Pons (tissue), 1 donor: ENCODE data around the gene CATSPERZ.

ENCODE experiments used
- DNase-seq: peaks from one replicate; pipeline ENCODE4 v3.0.0-alpha.2; 2016; ENCODE audit warnings: low spot score

CATSPERZ gene

GRCh38 chr11:64285885-64286800 is 14.0 kb upstream of the CATSPERZ start:
- DNase-seq, result no peak

GRCh38 chr11:64286801-64287159 is 13.4 kb upstream of the CATSPERZ start:
- no peak for DNase-seq

GRCh38 chr11:64287676-64288352 is 12.3 kb upstream of the CATSPERZ start:
- DNase-seq, result no peak

GRCh38 chr11:64288353-64288750 is 11.8 kb upstream of the CATSPERZ start:
- DNase-seq, result no peak

- DNase-seq, result no peak
Observed at GRCh38 chr11:64289002-64289564, 11.1 kb upstream of the CATSPERZ start.

GRCh38 chr11:64290352-64291261 is 9.6 kb upstream of the CATSPERZ start:
- DNase-seq, result no peak

GRCh38 chr11:64291262-64291751 is 8.9 kb upstream of the CATSPERZ start, which contains the start of gene KCNK4:
TSS of gene KCNK4 (plus strand) at chr11:64291302. CDS start at chr11:64293019, 1,717 bp downstream.
- no peak for DNase-seq

GRCh38 chr11:64291752-64292459 is 8.3 kb upstream of the CATSPERZ start:
- DNase-seq, result no peak

GRCh38 chr11:64292460-64293254 is 7.5 kb upstream of the CATSPERZ start:
- DNase-seq, result no peak

GRCh38 chr11:64294774-64295173 is 5.4 kb upstream of the CATSPERZ start:
- no peak for DNase-seq

- no peak for DNase-seq
Observed at GRCh38 chr11:64295760-64296159, 4.4 kb upstream of the CATSPERZ start.

- DNase-seq, result no peak
Observed at GRCh38 chr11:64296236-64296635, 3.9 kb upstream of the CATSPERZ start.

- DNase-seq, result no peak
Observed at GRCh38 chr11:64296830-64297698, 3.1 kb upstream of the CATSPERZ start.

GRCh38 chr11:64297699-64298358 is 2.3 kb upstream of the CATSPERZ start:
- no peak for DNase-seq

GRCh38 chr11:64298966-64299846 is 952 bp upstream of the CATSPERZ start:
- DNase-seq, result no peak

GRCh38 chr11:64303109-64304031 is 3.2 kb downstream of the CATSPERZ start:
- DNase-seq, result no peak

GRCh38 chr11:64304032-64304315 is 3.8 kb downstream of the CATSPERZ start:
- DNase-seq, result no peak
